HCT116 (cell line): ENCODE data around the gene SGMS2.

Source experiments
- JUND ChIP-seq: IDR thresholded peaks from 2 replicates; pipeline ENCODE4 v1.6.1; 2012
- YY1 ChIP-seq: IDR thresholded peaks from 2 replicates; pipeline ENCODE4 v1.6.1; 2011; ENCODE audit warnings: low read length, low read depth, moderate library complexity, mild to moderate bottlenecking; ENCODE audit not compliant: insufficient replicate concordance; ENCODE audit errors: extremely low read depth
- ZNF274 ChIP-seq: fragments of 200-500 bp; sonication (Bioruptor generic); IDR thresholded peaks from 2 replicates; pipeline ENCODE4 v1.6.1; 2014; ENCODE audit warnings: mild to moderate bottlenecking, low read depth, low read length, inconsistent platforms
- TF ChIP-seq, protein P1 (sequence below), 3 experiments: fragments of 200-600 bp in 1 of 3; sonication (generic) in 1 of 3; IDR thresholded peaks in 2 of 3; conservative IDR thresholded peaks in 1 of 3; 2 replicates each; pipeline ENCODE4 v1.5.1; 2012 to 2017; ENCODE audit warnings: low read depth in 2 of 3, low read length in 2 of 3, antibody characterized with exemption in 1 of 3, borderline replicate concordance in 1 of 3, control low read depth in 1 of 3, mild to moderate bottlenecking in 1 of 3, mixed read lengths in 1 of 3, mixed run types in 1 of 3, moderate library complexity in 1 of 3; ENCODE audit not compliant: insufficient read depth in 1 of 3
- TF ChIP-seq, protein P2 (sequence below): IDR thresholded peaks from 2 replicates; pipeline ENCODE4 v1.6.1; 2011; ENCODE audit warnings: mild to moderate bottlenecking, low read length, moderate library complexity; ENCODE audit not compliant: insufficient replicate concordance; ENCODE audit errors: extremely low read depth

DNA sequence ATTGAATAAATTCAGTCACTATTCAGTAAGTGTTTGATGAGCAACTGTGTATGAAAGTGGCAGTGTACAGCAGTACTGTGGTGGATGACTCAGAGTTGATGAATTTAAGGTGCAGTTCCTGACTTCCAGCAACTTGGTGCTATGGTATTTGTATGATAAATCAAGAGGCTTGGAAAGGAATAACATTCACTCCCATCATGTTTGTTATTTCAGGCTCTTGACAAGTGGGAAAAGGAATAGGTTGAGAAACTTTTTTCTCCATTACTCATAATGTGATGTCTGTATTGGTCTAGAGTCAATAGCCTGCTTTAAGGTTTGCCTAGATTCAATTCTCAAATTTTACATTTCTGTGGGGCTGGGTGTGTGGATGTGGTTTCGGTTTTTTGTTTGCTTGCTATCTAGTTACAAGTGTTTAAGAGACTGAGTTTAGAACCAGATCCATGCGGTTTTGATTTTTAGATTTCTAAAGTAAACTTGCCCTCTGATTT is 71.5 kb downstream of the SGMS2 start:
- TF ChIP-seq YY1 (no peak), JUND (peak; percentile 93), ZNF274 (no peak)
- TF ChIP-seq, protein P1, sequence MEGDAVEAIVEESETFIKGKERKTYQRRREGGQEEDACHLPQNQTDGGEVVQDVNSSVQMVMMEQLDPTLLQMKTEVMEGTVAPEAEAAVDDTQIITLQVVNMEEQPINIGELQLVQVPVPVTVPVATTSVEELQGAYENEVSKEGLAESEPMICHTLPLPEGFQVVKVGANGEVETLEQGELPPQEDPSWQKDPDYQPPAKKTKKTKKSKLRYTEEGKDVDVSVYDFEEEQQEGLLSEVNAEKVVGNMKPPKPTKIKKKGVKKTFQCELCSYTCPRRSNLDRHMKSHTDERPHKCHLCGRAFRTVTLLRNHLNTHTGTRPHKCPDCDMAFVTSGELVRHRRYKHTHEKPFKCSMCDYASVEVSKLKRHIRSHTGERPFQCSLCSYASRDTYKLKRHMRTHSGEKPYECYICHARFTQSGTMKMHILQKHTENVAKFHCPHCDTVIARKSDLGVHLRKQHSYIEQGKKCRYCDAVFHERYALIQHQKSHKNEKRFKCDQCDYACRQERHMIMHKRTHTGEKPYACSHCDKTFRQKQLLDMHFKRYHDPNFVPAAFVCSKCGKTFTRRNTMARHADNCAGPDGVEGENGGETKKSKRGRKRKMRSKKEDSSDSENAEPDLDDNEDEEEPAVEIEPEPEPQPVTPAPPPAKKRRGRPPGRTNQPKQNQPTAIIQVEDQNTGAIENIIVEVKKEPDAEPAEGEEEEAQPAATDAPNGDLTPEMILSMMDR (IDR thresholded peaks at IDR 0.05 in 2 of 3, conservative IDR thresholded peaks at IDR 0.05 in 1 of 3; ENCODE audit: borderline replicate concordance in 1 of 3, insufficient read depth in 1 of 3, low read depth in 2 of 3, low read length in 2 of 3) = no peak
- TF ChIP-seq, protein P2, sequence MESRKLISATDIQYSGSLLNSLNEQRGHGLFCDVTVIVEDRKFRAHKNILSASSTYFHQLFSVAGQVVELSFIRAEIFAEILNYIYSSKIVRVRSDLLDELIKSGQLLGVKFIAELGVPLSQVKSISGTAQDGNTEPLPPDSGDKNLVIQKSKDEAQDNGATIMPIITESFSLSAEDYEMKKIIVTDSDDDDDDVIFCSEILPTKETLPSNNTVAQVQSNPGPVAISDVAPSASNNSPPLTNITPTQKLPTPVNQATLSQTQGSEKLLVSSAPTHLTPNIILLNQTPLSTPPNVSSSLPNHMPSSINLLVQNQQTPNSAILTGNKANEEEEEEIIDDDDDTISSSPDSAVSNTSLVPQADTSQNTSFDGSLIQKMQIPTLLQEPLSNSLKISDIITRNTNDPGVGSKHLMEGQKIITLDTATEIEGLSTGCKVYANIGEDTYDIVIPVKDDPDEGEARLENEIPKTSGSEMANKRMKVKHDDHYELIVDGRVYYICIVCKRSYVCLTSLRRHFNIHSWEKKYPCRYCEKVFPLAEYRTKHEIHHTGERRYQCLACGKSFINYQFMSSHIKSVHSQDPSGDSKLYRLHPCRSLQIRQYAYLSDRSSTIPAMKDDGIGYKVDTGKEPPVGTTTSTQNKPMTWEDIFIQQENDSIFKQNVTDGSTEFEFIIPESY = no peak
